Panc1 (cell line): Measurements from ENCODE around the gene DNTT.

Experiments
- CTCF ChIP-seq: fragments of 450-650 bp; IDR thresholded peaks from 2 replicates; pipeline ENCODE4 v1.5.1; 2017; ENCODE audit warnings: mild to moderate bottlenecking
- POLR2AphosphoS5 ChIP-seq: IDR thresholded peaks from 2 replicates; pipeline ENCODE4 v1.6.1; 2012; ENCODE audit warnings: mild to moderate bottlenecking, low read depth, low read length, moderate library complexity
- REST ChIP-seq, 2 experiments: IDR thresholded peaks; 2 replicates each; pipeline ENCODE4 v1.6.1; 2011 to 2012; ENCODE audit warnings: low read depth in 2 of 2, control low read depth in 1 of 2, low read length in 1 of 2, mild to moderate bottlenecking in 1 of 2, moderate library complexity in 1 of 2; ENCODE audit not compliant: insufficient read depth in 1 of 2
- SIN3A ChIP-seq: IDR thresholded peaks from 2 replicates; pipeline ENCODE4 v1.6.1; 2012; ENCODE audit warnings: low read depth, mild to moderate bottlenecking, low read length, moderate library complexity, borderline replicate concordance; ENCODE audit not compliant: insufficient read depth
- TCF7L2 ChIP-seq: IDR thresholded peaks from 2 replicates; pipeline ENCODE4 v1.6.1; 2011; ENCODE audit warnings: mild to moderate bottlenecking, low read depth, low read length, inconsistent platforms

GRCh38 chr10:96319754-96320474 is 15.7 kb downstream of the DNTT start:
- no peak for TF ChIP-seq POLR2AphosphoS5
- no peak for TF ChIP-seq CTCF
- TF ChIP-seq SIN3A: no peak
- no peak for TF ChIP-seq REST (IDR thresholded peaks at IDR 0.05; ENCODE audit: insufficient read depth in 1 of 2, low read depth in 2 of 2, low read length in 1 of 2)
- no peak for TF ChIP-seq TCF7L2
